Esophagus squamous epithelium (tissue), 5 donors: ENCODE data around the gene TP53RK. TPM values are rescaled to one million over a fixed set of nuclear protein-coding genes. Genes with fewer than 3 reads are reported as not detected.

Experiments
- DNase-seq: peaks from one replicate; lab custom pipeline; 2025; lab: John Stamatoyannopoulos, UW
- H3K27ac ChIP-seq, 4 donors: fragments of 200-600 bp; sonication (generic); one replicate each; pipeline ENCODE4 v1.5.1; 2016 to 2019; ENCODE audit warnings: mild to moderate bottlenecking in 1 of 4
- H3K27me3 ChIP-seq, 4 donors: fragments of 200-600 bp; sonication (generic); 1 replicate in 3 of 4; 2 replicates in 1 of 4; pipeline versions ENCODE4 v1.5.1 to v1.6.0; 2017 to 2021; ENCODE audit warnings: antibody characterized with exemption in 1 of 4
- H3K36me3 ChIP-seq, 3 donors: fragments of 200-600 bp; sonication (generic); one replicate each; pipeline ENCODE4 v1.5.1; 2016 to 2019
- H3K4me1 ChIP-seq, 3 donors: fragments of 200-600 bp; sonication (generic); one replicate each; pipeline ENCODE4 v1.5.1; 2017 to 2019
- H3K4me3 ChIP-seq, 4 donors: fragments of 200-600 bp; sonication (generic); 1 replicate in 3 of 4; 2 replicates in 1 of 4; pipeline ENCODE4 v1.5.1; 2016 to 2019; ENCODE audit warnings: mild to moderate bottlenecking in 2 of 4, moderate library complexity in 1 of 4
- H3K9me3 ChIP-seq, 3 donors: fragments of 200-600 bp; sonication (generic); one replicate each; pipeline ENCODE4 v1.5.1; 2016 to 2019
- CTCF ChIP-seq, 6 experiments: fragments of 450-650 bp in 4 of 6; fragments of 200-600 bp in 2 of 6; sonication (generic) in 2 of 6; IDR thresholded peaks; one replicate each; pipeline ENCODE4 v1.5.1; 2016 to 2019; ENCODE audit warnings: antibody characterized with exemption in 6 of 6, mild to moderate bottlenecking in 4 of 6, moderate library complexity in 4 of 6
- POLR2A ChIP-seq, 4 donors: fragments of 450-650 bp; IDR thresholded peaks; one replicate each; pipeline ENCODE4 v1.6.1; 2017; ENCODE audit warnings: antibody characterized with exemption in 4 of 4, mild to moderate bottlenecking in 4 of 4, moderate library complexity in 3 of 4
- WGBS, 2 donors: methylation state at CpG; one replicate each; pipeline ENCODE4 v1.1.5; 2018; 5-methylcytosine and 5-hydroxymethylcytosine counted together
- intact Hi-C: fragments of 100-400 bp; cut with DNase I; formaldehyde crosslinking; loops from one replicate; pipeline ENCODE4 v1.15.0; 2022
- total RNA-seq, 4 donors: library from RNA; depleted of rRNA; stranded (reverse); fragments of >200 nt; gene quantifications; one replicate each; pipeline ENCODE4 v1.1.0, GENCODE V29; 2016
- donor health status: DM: yes; HTN: yes; CAD: no.

TP53RK gene
- total RNA-seq, 4 donors from 2014 or later = 14.3 to 20.2 (median 17.1) TPM

- H3K27ac ChIP-seq = no peak overlapping the region
- no peaks in the 10 kb centered on the region for H3K9me3 ChIP-seq
- no peak for TF ChIP-seq CTCF (IDR thresholded peaks at IDR 0.05)
- TF ChIP-seq POLR2A (IDR thresholded peaks at IDR 0.05) = no peak
- H3K27me3 ChIP-seq = no peaks in the 10 kb centered on the region
- no peaks in the 10 kb centered on the region for H3K4me1 ChIP-seq
- no peak overlapping the region for H3K4me3 ChIP-seq
- intact Hi-C loops = no loop called here
- H3K36me3 ChIP-seq = no peaks in the 10 kb centered on the region
- WGBS, 2 donors = 92 to 93% methylated on average over 3 of the region's 3 CpGs
- DNase-seq = no peak
These were observed 25.7 kb downstream of the TP53RK start for GRCh38 chr20:46663531-46663930.

GRCh38 chr20:46661659-46662058 lies 27.6 kb downstream of the TP53RK start:
- TF ChIP-seq POLR2A (IDR thresholded peaks at IDR 0.05) (no peak), CTCF (IDR thresholded peaks at IDR 0.05) (no peak)
- 94 to 100% methylated on average over 1 of the region's 1 CpG for WGBS, 2 donors
- DNase-seq = no peak

GRCh38 chr20:46660487-46660886 lies 28.8 kb downstream of the TP53RK start:
- Histone ChIP-seq H3K9me3 (no peaks in the 10 kb centered on the region), H3K4me3 (no peak overlapping the region), H3K36me3 (no peaks in the 10 kb centered on the region), H3K4me1 (no peaks in the 10 kb centered on the region), H3K27me3 (no peaks in the 10 kb centered on the region), H3K27ac (no peak overlapping the region)
- no peak for TF ChIP-seq CTCF (IDR thresholded peaks at IDR 0.05)
- no peak for TF ChIP-seq POLR2A (IDR thresholded peaks at IDR 0.05)
- no peak for DNase-seq
- intact Hi-C loops = no loop called here
- 75 to 83% methylated on average over 4 of the region's 4 CpGs for WGBS, 2 donors

More at GRCh38 chr20:46661659-46662058, 27.6 kb downstream of the TP53RK start:
- no peaks in the 10 kb centered on the region for H3K4me1 ChIP-seq
- intact Hi-C loops = no loop called here
- H3K27ac ChIP-seq = no peak overlapping the region
- no peaks in the 10 kb centered on the region for H3K9me3 ChIP-seq
- no peak overlapping the region for H3K4me3 ChIP-seq
- no peaks in the 10 kb centered on the region for H3K27me3 ChIP-seq
- no peaks in the 10 kb centered on the region for H3K36me3 ChIP-seq

GRCh38 chr20:46657618-46658017 lies 31.6 kb downstream of the TP53RK start:
- 70 to 80% methylated on average over 6 to 7 of the region's 7 CpGs for WGBS, 2 donors
- H3K36me3 ChIP-seq = no peaks in the 10 kb centered on the region
- H3K27ac ChIP-seq = no peak overlapping the region
- H3K4me1 ChIP-seq = no peaks in the 10 kb centered on the region
- intact Hi-C loops = no loop called here
- peaks cover 0 to 11% (median 0%) of the 10 kb centered on the region in 4 donors for H3K27me3 ChIP-seq
- H3K9me3 ChIP-seq = no peaks in the 10 kb centered on the region
- TF ChIP-seq CTCF (IDR thresholded peaks at IDR 0.05) = no peak
- TF ChIP-seq POLR2A (IDR thresholded peaks at IDR 0.05) = no peak
- H3K4me3 ChIP-seq = no peak overlapping the region
- no peak for DNase-seq

- no peaks in the 10 kb centered on the region for H3K9me3 ChIP-seq
- no peak overlapping the region for H3K4me3 ChIP-seq
- TF ChIP-seq POLR2A (IDR thresholded peaks at IDR 0.05) (no peak), CTCF (IDR thresholded peaks at IDR 0.05) (no peak)
- H3K36me3 ChIP-seq = no peaks in the 10 kb centered on the region
- H3K27ac ChIP-seq = no peak overlapping the region
- H3K27me3 ChIP-seq = peaks cover 0 to 16% (median 0%) of the 10 kb centered on the region in 4 donors
- 84 to 85% methylated on average over 7 to 8 of the region's 8 CpGs for WGBS, 2 donors
- DNase-seq = no peak
- H3K4me1 ChIP-seq = no peaks in the 10 kb centered on the region
- intact Hi-C loops = no loop called here
These were observed 32.1 kb downstream of the TP53RK start for GRCh38 chr20:46657137-46657536.
